GM12892 (cell line): ENCODE measurements around the gene LDLRAD4.
"Not testable (repeated sequence)": the region's sequence is repeated elsewhere in the genome, so short reads cannot be mapped to it uniquely, and the experiment has no call there.

Experiments used
- DNase-seq: peaks from one replicate; pipeline ENCODE4 v3.0.0; 2011; ENCODE audit not compliant: insufficient read length
- FAIRE-seq: peaks from 2 replicates; lab custom pipeline; 2011; peaks lifted over from hg19 to GRCh38; lab: Jason Lieb, UNC
- POLR2A ChIP-seq: IDR thresholded peaks from 2 replicates; pipeline ENCODE4 v1.6.1; 2011; ENCODE audit warnings: low read depth, low read length, control low read depth
- POLR2AphosphoS5 ChIP-seq: IDR thresholded peaks from 2 replicates; pipeline ENCODE4 v1.6.1; 2011; ENCODE audit warnings: low read depth, low read length, control low read depth
- TAF1 ChIP-seq: IDR thresholded peaks from 2 replicates; pipeline ENCODE4 v1.6.1; 2011; ENCODE audit warnings: low read depth, mild to moderate bottlenecking, control low read depth, low read length, borderline replicate concordance

Gene LDLRAD4

GRCh38 chr18:13680612-13681011 is 462.1 kb downstream of the LDLRAD4 start:
- DNase-seq (no peak), FAIRE-seq (peak; percentile 74)

GRCh38 chr18:13681701-13682100 is 463.1 kb downstream of the LDLRAD4 start:
- no peak for TF ChIP-seq TAF1
- no peak for TF ChIP-seq POLR2A
- TF ChIP-seq POLR2AphosphoS5, result no peak
- FAIRE-seq, result no peak
- no peak for DNase-seq

More at GRCh38 chr18:13680612-13681011, 462.1 kb downstream of the LDLRAD4 start:
- TF ChIP-seq POLR2A (no peak), TAF1 (no peak), POLR2AphosphoS5 (no peak)

- TF ChIP-seq POLR2AphosphoS5 (no peak), POLR2A (no peak), TAF1 (no peak)
- FAIRE-seq (peak; percentile 17), DNase-seq (no peak)
Observed at GRCh38 chr18:13684546-13684945, 466.0 kb downstream of the LDLRAD4 start.

DNA sequence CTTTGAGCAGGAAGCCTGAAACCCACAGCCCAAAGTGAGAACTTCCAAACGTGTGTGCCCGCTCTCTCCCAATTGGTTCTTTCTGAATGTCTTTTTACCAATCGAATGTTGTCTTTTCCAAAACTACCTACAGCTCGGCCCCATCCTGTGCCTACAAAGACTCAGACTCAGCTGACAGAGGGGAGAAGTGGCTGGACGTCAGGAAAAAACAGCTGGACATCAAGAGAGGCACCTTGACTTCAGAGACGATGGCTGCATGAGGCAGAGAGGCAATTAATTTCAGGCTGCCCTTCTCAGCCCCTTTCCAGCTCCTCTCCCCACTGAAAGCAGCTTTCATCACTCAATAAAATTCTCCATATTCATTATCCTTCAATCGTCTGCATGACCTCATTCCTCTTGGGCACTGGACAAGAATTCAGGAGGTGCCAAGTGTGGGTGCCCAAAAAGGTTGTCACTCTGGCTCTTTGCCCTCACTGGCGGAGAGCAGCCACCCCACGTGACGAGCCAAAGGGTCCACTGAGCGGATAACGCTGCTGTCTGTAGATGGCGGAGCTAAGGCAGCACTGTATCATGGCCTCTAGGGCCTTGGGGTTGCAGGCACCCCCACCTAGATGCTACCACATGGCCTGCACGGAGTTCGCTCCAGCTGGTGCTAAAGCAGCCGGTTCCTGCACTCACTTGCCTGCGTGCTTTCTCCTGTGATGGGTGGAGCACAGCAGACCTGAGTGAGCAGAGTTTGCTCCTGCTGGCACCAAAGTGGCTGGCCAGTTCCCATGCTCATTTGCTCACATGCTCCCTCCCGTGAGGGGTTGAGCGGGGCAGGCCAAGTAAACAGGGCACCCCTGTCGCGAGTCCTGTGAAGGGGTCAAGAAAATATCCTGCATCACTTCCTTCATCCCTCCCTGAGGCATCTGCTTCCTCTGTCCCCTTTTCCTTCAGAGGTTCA is 469.9 kb downstream of the LDLRAD4 start:
- FAIRE-seq (no peak), DNase-seq (no peak)
- no peak for TF ChIP-seq POLR2A
- no peak for TF ChIP-seq POLR2AphosphoS5
- TF ChIP-seq TAF1, result no peak

GRCh38 chr18:13690060-13690459 is 471.5 kb downstream of the LDLRAD4 start:
- DNase-seq, FAIRE-seq: not testable (repeated sequence)

DNA sequence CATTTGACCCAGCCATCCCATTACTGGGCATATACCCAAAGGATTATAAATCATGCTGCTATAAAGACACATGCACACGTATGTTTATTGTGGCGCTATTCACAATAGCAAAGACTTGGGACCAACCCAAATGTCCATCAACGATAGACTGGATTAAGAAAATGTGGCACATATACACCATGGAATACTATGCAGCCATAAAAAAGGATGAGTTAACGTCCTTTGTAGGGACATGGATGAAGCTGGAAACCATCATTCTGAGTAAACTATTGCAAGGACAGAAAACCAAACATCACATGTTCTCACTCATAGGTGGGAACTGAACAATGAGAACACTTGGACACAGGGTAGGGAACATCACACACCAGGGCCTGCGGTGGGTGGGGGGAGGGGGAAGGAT is 476.8 kb downstream of the LDLRAD4 start:
- FAIRE-seq, DNase-seq: not testable (repeated sequence)

DNA sequence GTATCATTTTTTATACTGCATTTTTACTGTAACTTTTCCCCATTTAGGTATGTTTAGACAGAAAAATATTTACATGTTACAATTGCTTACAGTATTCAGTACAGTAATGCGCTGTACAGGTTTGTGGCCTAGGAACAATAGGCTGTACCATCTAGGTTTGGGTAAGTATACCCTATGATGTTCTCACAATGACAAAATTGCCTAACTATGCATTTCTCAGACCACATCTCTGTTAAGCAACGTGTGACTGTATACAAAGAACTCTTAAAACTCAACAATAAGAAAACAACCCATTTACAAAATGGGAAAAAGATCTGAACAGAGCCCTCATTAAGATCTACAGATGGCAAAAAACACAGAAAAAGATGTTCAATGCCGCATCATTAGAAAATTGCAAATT is 478.4 kb downstream of the LDLRAD4 start:
- FAIRE-seq (no peak), DNase-seq (no peak)
- no peak for TF ChIP-seq POLR2AphosphoS5
- no peak for TF ChIP-seq TAF1
- TF ChIP-seq POLR2A, result no peak

DNA sequence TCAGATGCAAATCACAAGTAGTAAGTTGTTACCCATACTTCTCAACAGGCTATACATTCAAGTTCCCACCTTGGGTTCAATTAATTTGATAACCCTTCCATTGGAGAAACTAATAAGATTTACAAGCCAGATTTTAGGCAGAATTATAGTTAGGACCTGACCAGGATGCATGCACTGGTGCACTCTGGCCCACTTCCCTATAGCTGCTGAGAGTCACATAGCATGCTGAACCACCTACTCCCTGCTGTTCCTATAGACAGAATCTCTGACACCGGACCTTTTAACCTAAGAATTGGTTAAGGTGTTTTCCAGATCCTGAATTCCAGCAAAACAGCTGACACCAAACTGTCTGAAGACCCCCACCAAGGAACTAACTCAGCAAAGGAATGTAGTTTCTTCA is 481.6 kb downstream of the LDLRAD4 start:
- DNase-seq (no peak), FAIRE-seq (no peak)
- TF ChIP-seq POLR2A (no peak), TAF1 (no peak), POLR2AphosphoS5 (no peak)
